GM18870 (cell line): ENCODE results near the gene NHSL2.
"Not testable (repeated sequence)": the region's sequence is repeated elsewhere in the genome, so short reads cannot be mapped to it uniquely, and the experiment has no call there.

Experiments used
- ATAC-seq: cut with Tn5 transposase; IDR thresholded peaks from one replicate; pipeline ENCODE4 v1.9.1; 2021; ENCODE audit warnings: moderate library complexity; ENCODE audit not compliant: unreplicated experiment

Gene NHSL2

GRCh38 chrX:71910643-71910985 is at the start of gene NHSL2:
Gene NHSL2, plus strand, starts transcription at chrX:71910845.
- ATAC-seq = no peak

- ATAC-seq = no peak
Observed at GRCh38 chrX:71867680-71868079, 43.0 kb upstream of the NHSL2 start.

- ATAC-seq = not testable (repeated sequence)
Observed at GRCh38 chrX:71869566-71869965, 41.1 kb upstream of the NHSL2 start.

GRCh38 chrX:71870208-71871098 is 40.2 kb upstream of the NHSL2 start:
- ATAC-seq = no peak

- ATAC-seq = no peak
Observed at GRCh38 chrX:71871367-71871766, 39.3 kb upstream of the NHSL2 start.

GRCh38 chrX:71872542-71873458 is 37.8 kb upstream of the NHSL2 start:
- no peak for ATAC-seq

- ATAC-seq = no peak
Observed at GRCh38 chrX:71873459-71873833, 37.2 kb upstream of the NHSL2 start.

GRCh38 chrX:71876841-71877240 is 33.8 kb upstream of the NHSL2 start:
- ATAC-seq = not testable (repeated sequence)

- no peak for ATAC-seq
Observed at GRCh38 chrX:71885099-71885498, 25.5 kb upstream of the NHSL2 start.

GRCh38 chrX:71895607-71896006 is 15.0 kb upstream of the NHSL2 start:
- ATAC-seq = no peak

GRCh38 chrX:71906144-71906543 is 4.5 kb upstream of the NHSL2 start:
- no peak for ATAC-seq

- ATAC-seq = no peak
Observed at GRCh38 chrX:71908387-71908786, 2.3 kb upstream of the NHSL2 start.

GRCh38 chrX:71909956-71910355 is 689 bp upstream of the NHSL2 start:
- ATAC-seq = no peak

GRCh38 chrX:71910986-71911730 is 513 bp downstream of the NHSL2 start:
- ATAC-seq = no peak

GRCh38 chrX:71911731-71912050 is 1.0 kb downstream of the NHSL2 start:
- no peak for ATAC-seq

- ATAC-seq = no peak
Observed at GRCh38 chrX:71912156-71912555, 1.5 kb downstream of the NHSL2 start.

- no peak for ATAC-seq
Observed at GRCh38 chrX:71913156-71913950, 2.7 kb downstream of the NHSL2 start.

GRCh38 chrX:71917621-71918343 is 7.1 kb downstream of the NHSL2 start:
- ATAC-seq = no peak

GRCh38 chrX:71919431-71919830 is 8.8 kb downstream of the NHSL2 start:
- no peak for ATAC-seq

GRCh38 chrX:71919886-71920285 is 9.2 kb downstream of the NHSL2 start:
- ATAC-seq = no peak
